Upper lobe of left lung (tissue), 6 donors: ENCODE results near the gene ADAP1. TPM values are rescaled to one million over a fixed set of nuclear protein-coding genes. Genes with fewer than 3 reads are reported as not detected.

ENCODE experiments used
- ATAC-seq, 2 donors: fragments of 200-7000 bp; cut with Tn5 transposase; one replicate each; pipeline ENCODE4 v1.9.1; 2022; ENCODE audit warnings: mild to moderate bottlenecking in 2 of 2, moderate library complexity in 2 of 2; ENCODE audit not compliant: low FRiP score in 2 of 2
- DNase-seq, 2 donors: peaks; one replicate each; pipeline ENCODE4 v3.0.0-alpha.2; 2019 to 2020
- H3K27ac ChIP-seq, 4 donors: fragments of 200-600 bp; sonication (generic); one replicate each; pipeline ENCODE4 v1.5.1; 2016 to 2019
- H3K27me3 ChIP-seq, 4 donors: fragments of 200-600 bp; sonication (generic); one replicate each; pipeline ENCODE4 v1.5.1; 2017 to 2019
- H3K36me3 ChIP-seq, 4 donors: fragments of 200-600 bp; sonication (generic); one replicate each; pipeline ENCODE4 v1.5.1; 2016 to 2019
- H3K4me1 ChIP-seq, 4 donors: fragments of 200-600 bp; sonication (generic); one replicate each; pipeline ENCODE4 v1.5.1; 2018 to 2019
- H3K4me3 ChIP-seq, 4 donors: fragments of 200-600 bp; sonication (generic); one replicate each; pipeline ENCODE4 v1.5.1; 2017 to 2019; ENCODE audit warnings: mild to moderate bottlenecking in 2 of 4, moderate library complexity in 1 of 4
- H3K9me3 ChIP-seq, 4 donors: fragments of 200-600 bp; sonication (generic); one replicate each; pipeline ENCODE4 v1.5.1; 2018 to 2019
- CTCF ChIP-seq, 6 experiments: fragments of 450-650 bp in 4 of 6; fragments of 200-600 bp in 2 of 6; sonication (generic) in 2 of 6; IDR thresholded peaks; one replicate each; pipeline ENCODE4 v1.5.1; 2016 to 2019; ENCODE audit warnings: antibody characterized with exemption in 6 of 6
- EP300 ChIP-seq, 4 donors: sonication (generic); formaldehyde crosslinking; IDR thresholded peaks; one replicate each; pipeline ENCODE4 v1.5.1; 2017; ENCODE audit warnings: antibody characterized with exemption in 4 of 4, control low read depth in 2 of 4
- POLR2A ChIP-seq, 4 donors: fragments of 450-650 bp; IDR thresholded peaks; one replicate each; pipeline ENCODE4 v1.5.1; 2016 to 2017; ENCODE audit warnings: antibody characterized with exemption in 4 of 4, mild to moderate bottlenecking in 2 of 4
- POLR2AphosphoS5 ChIP-seq, 2 donors: sonication (generic); formaldehyde crosslinking; IDR thresholded peaks; one replicate each; pipeline ENCODE4 v1.5.1; 2017; ENCODE audit warnings: antibody characterized with exemption in 2 of 2
- WGBS, 2 donors: methylation state at CpG; one replicate each; pipeline ENCODE4 v1.1.5; 2017 to 2018; 5-methylcytosine and 5-hydroxymethylcytosine counted together
- total RNA-seq, 6 donors: library from RNA; depleted of rRNA in 4 of 6; stranded (reverse); fragments of >200 nt in 4 of 6; gene quantifications; one replicate each; pipeline versions ENCODE4 v1.1.0 to v1.2.1, GENCODE V29; 2016 to 2021
- donor health status: DM: no; HTN: no; CAD: no; lungs with moderate emphysema.
- donor health status: DM: no; HTN: yes; CAD: no; lungs with severe emphysema.

ADAP1 gene
- total RNA-seq, 6 donors from 2014 or later: 31.0 to 109 (median 37.5) TPM

DNA sequence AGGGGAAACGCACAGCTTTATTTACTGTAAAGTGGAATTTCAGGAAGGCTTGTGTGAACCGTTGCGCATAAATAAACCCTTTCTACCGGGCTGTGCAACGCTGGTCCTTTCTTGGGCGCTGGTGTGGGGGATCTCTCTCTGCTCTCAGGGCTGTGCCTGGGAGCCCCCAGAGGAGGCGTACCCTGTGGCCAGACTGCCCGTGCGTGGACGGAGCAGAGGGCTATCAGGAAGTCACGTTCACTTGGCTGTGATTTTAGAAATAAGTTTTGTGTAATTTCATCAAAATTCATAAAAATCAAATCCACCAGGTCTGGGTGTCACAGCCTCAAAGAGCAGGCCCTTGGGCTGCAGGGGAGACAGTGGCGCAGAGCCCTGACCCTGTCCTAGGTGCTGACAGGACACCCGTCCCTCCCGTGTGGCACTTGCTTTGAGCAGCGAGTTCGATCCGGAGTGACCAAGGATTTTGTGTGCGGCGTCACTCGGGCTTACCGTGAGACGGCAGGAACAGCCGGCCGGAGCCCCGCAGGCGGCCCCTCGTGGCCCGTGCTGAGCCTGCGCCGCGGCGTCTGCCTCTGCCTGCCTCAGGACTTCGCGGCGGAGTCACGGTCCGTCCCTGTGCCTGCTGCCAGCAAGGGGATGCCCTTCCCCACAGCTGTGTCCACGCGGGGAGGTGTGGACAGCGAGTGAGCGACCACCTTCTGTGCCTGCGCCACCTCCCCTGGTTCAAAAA, 58.0 kb downstream of the ADAP1 start:
- 92 to 95% methylated on average over 39 to 42 of the region's 42 CpGs for WGBS, 2 donors
- ATAC-seq (no peak), DNase-seq (peak in 1 of 2 donors; percentile 79)
- Histone ChIP-seq H3K4me3 (no peak overlapping the region), H3K27me3 (no peaks in the 10 kb centered on the region), H3K36me3 (peaks cover 18 to 81% (median 68%) of the 10 kb centered on the region in 4 donors), H3K4me1 (peaks cover 12 to 20% (median 17%) of the 10 kb centered on the region in 4 donors), H3K9me3 (no peaks in the 10 kb centered on the region), H3K27ac (no peak overlapping the region)
- no peak for TF ChIP-seq CTCF (IDR thresholded peaks at IDR 0.05)
- no peak for TF ChIP-seq EP300 (IDR thresholded peaks at IDR 0.05)
- no peak for TF ChIP-seq POLR2AphosphoS5 (IDR thresholded peaks at IDR 0.05)
- TF ChIP-seq POLR2A (IDR thresholded peaks at IDR 0.05): no peak

DNA sequence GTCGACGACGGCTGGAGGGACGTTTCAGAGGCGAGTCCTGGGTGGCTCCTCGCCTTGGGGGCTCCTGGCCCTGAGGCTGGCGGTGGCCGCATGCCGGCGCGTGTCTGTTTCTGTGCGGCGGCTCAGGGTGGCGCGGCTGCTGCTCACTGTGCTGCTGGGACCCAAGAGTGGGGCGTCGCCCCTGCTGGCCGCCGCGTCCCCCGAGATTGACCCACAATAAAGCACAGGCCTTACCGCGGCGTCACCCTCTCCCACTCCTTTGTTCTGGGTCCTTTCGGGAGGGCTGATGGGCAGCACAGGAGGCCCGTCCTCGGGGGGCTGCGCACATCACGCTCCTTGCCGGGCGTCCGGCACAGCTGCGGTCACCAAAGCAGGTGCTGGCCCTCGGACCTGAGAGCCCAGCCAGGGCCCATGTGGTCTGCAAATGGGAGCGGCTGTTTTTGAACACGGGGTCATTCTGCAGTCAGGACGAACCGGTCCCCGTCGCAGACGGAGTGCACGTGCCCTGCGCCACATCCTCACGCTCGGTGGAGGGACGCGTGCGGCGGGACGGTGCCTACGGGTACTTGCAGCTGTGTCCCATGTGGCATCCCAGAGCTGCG, 58.9 kb downstream of the ADAP1 start:
- WGBS, 2 donors: 95 to 96% methylated on average over 26 to 52 of the region's 52 CpGs

GRCh38 chr7:894927-895450, 59.5 kb downstream of the ADAP1 start:
- Histone ChIP-seq H3K4me3 (no peak overlapping the region), H3K4me1 (peaks cover 4 to 12% (median 11%) of the 10 kb centered on the region in 4 donors), H3K27me3 (no peaks in the 10 kb centered on the region), H3K27ac (no peak overlapping the region), H3K9me3 (no peaks in the 10 kb centered on the region), H3K36me3 (peaks cover 28 to 93% (median 80%) of the 10 kb centered on the region in 4 donors)
- TF ChIP-seq POLR2AphosphoS5 (IDR thresholded peaks at IDR 0.05) (no peak), POLR2A (IDR thresholded peaks at IDR 0.05) (no peak), CTCF (IDR thresholded peaks at IDR 0.05) (no peak), EP300 (IDR thresholded peaks at IDR 0.05) (no peak)
- ATAC-seq (no peak), DNase-seq (peak in 1 of 2 donors; percentile 44)
- 94 to 97% methylated on average over 15 to 21 of the region's 21 CpGs for WGBS, 2 donors

More for the DNA sequence above, 58.9 kb downstream of the ADAP1 start:
- TF ChIP-seq POLR2AphosphoS5 (IDR thresholded peaks at IDR 0.05): no peak
- peak in 1 of 6 experiments; percentile 17 for TF ChIP-seq CTCF (IDR thresholded peaks at IDR 0.05)
- TF ChIP-seq EP300 (IDR thresholded peaks at IDR 0.05): no peak
- TF ChIP-seq POLR2A (IDR thresholded peaks at IDR 0.05): no peak
- DNase-seq (peak in 1 of 2 donors; percentile 82), ATAC-seq (no peak)
- Histone ChIP-seq H3K4me3 (no peak overlapping the region), H3K9me3 (no peaks in the 10 kb centered on the region), H3K27ac (no peak overlapping the region), H3K27me3 (no peaks in the 10 kb centered on the region), H3K36me3 (peaks cover 28 to 91% (median 77%) of the 10 kb centered on the region in 4 donors), H3K4me1 (peaks cover 4 to 12% (median 11%) of the 10 kb centered on the region in 4 donors)

DNA sequence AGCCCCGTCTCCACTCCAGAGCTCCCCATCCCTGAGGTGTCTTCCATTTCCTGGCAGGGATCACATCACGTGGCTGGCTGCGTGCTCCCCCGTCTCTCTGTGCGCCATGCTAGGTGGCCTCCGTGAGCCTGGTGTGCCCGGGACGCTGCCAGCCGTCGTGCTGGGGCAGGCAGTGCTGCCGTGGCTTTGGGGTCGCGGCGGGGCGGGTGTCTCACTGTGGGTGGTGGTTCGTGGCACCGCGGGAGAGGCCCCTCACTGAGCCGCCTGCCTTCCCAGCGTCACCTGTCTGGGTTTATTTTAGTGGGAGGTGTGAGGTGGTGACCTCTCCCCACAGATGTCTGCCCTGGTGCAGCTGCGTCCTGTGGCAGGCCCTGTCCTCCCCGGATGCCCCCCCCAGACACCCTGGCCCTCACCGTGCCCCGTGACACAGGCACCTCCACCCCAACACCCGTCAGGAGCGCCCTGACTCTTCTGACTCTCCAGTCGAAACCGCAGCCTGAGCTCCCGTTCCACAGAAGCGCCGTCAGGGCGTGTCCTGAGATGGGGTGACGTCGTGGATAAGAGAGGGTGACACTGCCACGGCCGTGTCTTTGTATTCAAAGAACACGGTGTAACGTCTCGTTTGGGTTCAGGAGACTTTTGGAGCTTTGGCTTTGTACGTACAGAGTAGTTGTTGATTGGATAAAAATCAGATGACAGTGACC, 60.2 kb downstream of the ADAP1 start:
- WGBS, 2 donors: 91 to 97% methylated on average over 28 to 30 of the region's 40 CpGs
- H3K36me3 ChIP-seq: peaks cover 28 to 89% (median 79%) of the 10 kb centered on the region in 4 donors

More for the DNA sequence above, 60.2 kb downstream of the ADAP1 start:
- Histone ChIP-seq H3K4me3 (no peak overlapping the region), H3K27me3 (no peaks in the 10 kb centered on the region), H3K4me1 (peaks cover 4 to 12% (median 11%) of the 10 kb centered on the region in 4 donors), H3K27ac (no peak overlapping the region), H3K9me3 (no peaks in the 10 kb centered on the region)
- TF ChIP-seq POLR2AphosphoS5 (IDR thresholded peaks at IDR 0.05) (no peak), POLR2A (IDR thresholded peaks at IDR 0.05) (no peak), CTCF (IDR thresholded peaks at IDR 0.05) (no peak), EP300 (IDR thresholded peaks at IDR 0.05) (no peak)
- DNase-seq: peak in 1 of 2 donors; percentile 84
- no peak for ATAC-seq
